AG10803 (cell line): Measurements from ENCODE around the gene POU6F2.
A peak's percentile ranks its signal among the peaks of the same experiment; 100 is the strongest.

ENCODE experiments used
- DNase-seq: peaks from one replicate; pipeline ENCODE4 v3.0.0; 2010; ENCODE audit warnings: low read depth
- H3K4me3 ChIP-seq: 2 replicates; pipeline ENCODE4 v1.5.1; 2011; ENCODE audit warnings: mild to moderate bottlenecking, low read length, control low read depth
- CTCF ChIP-seq: conservative IDR thresholded peaks from 2 replicates; pipeline ENCODE4 v1.5.1; 2011; ENCODE audit warnings: mild to moderate bottlenecking, low read length, control low read depth, inconsistent platforms

The POU6F2 gene

GRCh38 chr7:39056153-39056552 lies 78.4 kb downstream of the POU6F2 start:
- no peak for TF ChIP-seq CTCF
- no peak for DNase-seq
- H3K4me3 ChIP-seq: no peak overlapping the region

- no peak for DNase-seq
- no peak for TF ChIP-seq CTCF
- H3K4me3 ChIP-seq: no peak overlapping the region
These were observed 85.1 kb downstream of the POU6F2 start for GRCh38 chr7:39062811-39063210.

DNA sequence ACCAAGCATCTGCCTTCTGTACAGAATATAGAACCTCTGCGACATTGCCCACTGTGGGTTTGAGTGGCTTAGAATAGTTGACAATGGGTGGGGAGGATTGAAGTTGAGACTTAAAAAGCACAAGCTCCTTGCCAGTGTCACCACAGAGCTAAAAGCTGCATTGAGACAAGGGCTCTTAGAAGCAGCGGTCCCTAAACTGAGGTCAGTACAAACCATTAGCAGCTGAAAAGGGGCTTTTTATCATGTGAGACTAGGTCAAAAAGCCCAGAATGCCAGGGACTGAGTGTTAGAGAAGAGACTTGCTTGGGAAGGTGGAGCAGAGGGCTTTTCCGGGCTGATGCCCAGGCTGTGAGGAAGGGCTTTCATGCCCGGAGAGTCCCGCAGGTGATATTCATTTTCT lies 91.3 kb downstream of the POU6F2 start:
- H3K4me3 ChIP-seq: no peak overlapping the region
- DNase-seq: no peak
- TF ChIP-seq CTCF: no peak

GRCh38 chr7:39069896-39070881 lies 92.5 kb downstream of the POU6F2 start:
- no peak for DNase-seq
- TF ChIP-seq CTCF: no peak
- H3K4me3 ChIP-seq: no peak overlapping the region

DNA sequence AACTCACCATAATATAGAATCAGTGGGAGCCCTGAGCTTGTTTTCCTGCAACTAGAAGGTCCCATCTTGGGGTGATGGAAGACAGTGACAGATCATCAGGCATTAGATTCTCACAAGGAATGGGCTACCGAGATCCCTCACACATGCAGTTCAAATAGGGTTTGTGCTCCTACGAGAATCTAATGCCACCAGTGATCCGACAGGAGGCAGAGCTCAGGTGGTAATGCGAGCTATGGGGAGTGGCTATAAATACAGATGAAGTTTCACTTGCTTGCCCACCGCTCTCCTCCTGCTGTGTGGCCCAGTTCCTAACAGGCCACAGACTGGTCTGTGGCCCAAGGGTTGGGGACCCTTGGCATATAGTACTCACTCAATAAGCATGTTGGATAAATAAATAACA lies 93.4 kb downstream of the POU6F2 start:
- no peak overlapping the region for H3K4me3 ChIP-seq
- no peak for TF ChIP-seq CTCF
- no peak for DNase-seq

GRCh38 chr7:39073432-39073831 lies 95.7 kb downstream of the POU6F2 start:
- DNase-seq: no peak
- no peak for TF ChIP-seq CTCF
- H3K4me3 ChIP-seq: no peak overlapping the region

DNA sequence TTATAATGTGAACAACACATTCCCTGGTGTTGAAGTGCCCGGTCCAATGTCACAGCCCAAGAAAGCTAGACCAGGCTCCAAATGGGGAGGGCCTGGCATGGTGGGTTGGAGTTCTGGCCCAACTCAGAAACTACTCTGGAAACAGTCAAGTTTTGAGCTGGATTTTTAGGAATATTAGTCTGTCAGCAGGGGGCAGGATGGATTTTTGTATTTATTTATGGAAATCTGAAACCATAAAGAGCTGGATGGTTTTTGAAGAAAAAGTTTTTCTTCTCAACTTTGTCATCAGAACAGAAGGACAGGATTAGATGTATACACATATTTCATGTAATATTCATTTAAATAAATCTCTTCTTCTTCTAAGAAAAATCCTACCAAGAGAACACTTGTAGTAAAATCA lies 97.5 kb downstream of the POU6F2 start:
- TF ChIP-seq CTCF: peak; percentile 28; the same call in 1 of the 2 replicates
- no peak for DNase-seq
- no peak overlapping the region for H3K4me3 ChIP-seq
